CMK (cell line): Measurements from ENCODE around the gene PCGF3.
"Not testable (repeated sequence)": the region's sequence is repeated elsewhere in the genome, so short reads cannot be mapped to it uniquely, and the experiment has no call there.

Source experiments
- DNase-seq: peaks from one replicate; pipeline ENCODE4 v3.0.0-alpha.2; 2010; ENCODE audit warnings: low read depth

PCGF3 gene

DNA sequence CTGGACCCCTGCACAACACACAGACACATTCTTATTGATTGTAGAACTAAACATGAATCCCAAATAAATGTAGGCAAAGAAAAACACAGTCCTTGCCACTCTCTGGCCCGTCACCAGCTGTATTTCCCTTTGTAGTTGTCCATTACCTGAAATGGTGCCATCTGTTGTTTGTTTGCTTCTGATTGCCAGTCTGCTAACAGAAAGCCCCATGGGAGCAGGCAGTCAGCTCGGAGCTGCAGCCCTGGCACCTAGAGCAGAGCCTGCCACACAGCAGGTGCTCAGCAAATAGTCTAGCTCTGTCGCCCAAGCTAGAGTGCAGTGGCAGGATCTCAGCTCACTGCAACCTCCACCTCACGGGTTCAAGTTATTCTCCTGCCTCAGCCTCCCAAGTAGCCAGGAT lies 91.4 kb downstream of the PCGF3 start:
- no peak for DNase-seq

DNA sequence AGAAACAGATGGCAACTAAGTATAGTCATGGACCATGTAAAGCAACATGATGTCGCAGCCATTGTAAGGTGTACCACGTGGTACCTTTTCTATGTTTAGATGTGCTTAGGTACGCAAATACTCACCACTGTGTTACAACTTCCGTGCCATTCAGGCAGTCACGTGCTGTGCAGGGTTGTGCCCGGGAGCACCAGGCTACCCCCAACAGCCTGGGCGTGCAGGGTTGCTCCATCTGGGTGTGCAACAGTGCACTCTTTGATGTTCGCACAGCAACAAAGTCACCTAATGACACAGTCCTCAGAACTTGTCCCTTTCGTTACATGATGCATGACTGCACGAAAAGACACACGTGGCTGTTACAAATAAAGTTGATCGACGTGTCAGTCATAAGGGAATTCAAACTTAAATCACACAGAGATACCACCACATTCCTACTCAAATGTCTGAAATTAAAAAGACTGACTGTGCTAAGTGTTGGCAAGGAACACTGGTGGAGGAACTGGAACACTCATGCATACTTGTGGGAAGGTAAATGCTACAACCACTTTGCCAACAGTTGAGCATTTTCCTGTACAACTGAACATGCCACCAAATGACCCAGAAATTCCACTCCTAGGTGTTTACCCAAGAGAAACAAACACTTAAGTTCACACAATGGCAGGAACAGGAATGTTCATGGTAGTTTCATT lies 95.9 kb downstream of the PCGF3 start:
- no peak for DNase-seq

DNA sequence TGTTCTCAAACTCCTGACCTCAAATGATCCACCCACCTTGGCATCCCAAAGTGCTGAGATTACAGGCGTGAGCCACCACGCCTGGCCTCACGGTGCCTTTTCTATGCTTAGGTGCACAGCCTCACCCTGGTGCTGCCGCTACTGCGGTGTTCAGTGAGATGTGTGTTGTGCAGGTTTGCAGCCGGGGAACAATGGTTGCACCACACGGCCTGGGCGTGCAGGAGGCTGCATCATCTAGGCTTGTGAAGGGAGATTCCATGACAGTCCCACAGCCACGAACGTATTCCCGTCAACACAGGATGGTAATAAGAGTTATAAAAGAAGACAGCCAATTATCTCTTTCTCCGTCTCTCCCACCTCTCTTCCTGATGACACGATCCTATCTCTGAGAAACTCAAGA lies 98.3 kb downstream of the PCGF3 start:
- no peak for DNase-seq

DNA sequence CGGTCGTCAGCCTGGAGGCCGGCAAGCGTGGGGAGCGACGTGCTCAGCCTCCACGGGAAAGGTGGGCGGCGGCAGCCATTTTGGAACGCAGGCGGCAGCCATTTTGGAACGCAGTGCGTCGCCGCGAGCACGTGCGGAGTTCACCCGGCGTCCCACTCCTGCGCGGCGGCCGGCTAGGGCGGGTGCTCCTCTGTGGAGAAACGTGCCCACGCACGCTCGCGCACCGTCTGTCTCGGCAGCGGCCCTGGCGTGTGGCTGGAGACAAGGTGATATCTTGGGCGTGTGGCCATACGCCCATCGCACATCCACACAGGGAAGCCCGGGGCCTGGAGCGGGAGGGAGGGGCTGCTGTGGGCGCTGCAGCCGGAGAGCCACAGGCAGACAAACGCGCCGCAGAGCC lies 99.2 kb downstream of the PCGF3 start:
- no peak for DNase-seq

DNA sequence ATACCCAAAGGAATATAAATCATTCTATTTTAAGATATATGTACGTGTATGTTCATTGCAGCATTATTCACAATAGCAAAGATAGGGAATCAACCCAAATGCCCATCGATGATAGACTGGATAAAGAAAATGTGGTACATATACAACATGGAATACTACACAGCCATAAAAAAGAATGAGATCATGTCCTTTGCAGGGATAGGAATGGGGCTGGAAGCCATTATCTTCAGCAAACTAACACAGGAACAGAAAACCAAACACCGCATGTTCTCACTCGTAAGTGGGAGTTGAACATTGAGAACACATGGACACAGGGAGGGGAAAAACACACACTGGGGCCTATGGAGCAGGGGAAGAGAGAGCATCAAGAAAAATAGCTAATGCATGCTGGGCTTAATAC lies 101.3 kb downstream of the PCGF3 start:
- DNase-seq, result not testable (repeated sequence)

DNA sequence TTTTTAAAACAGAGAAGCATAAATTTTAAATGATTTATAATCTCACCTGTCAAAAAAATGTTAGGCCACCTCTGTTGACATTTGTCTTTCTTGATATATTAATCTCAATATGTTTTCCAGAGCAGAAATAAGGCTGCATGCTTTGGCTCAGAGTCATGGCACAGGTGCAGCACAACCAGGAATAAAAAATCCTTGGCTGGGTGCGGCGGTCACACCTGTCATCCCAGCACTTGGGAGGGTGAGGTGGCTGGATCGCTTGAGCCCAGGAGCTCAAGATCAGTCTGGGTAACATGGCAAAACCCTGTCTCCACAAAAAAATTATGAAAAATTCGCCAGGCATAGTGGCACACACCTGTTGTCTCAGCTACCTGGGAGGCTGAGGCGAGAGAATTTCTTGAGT lies 102.2 kb downstream of the PCGF3 start:
- no peak for DNase-seq

DNA sequence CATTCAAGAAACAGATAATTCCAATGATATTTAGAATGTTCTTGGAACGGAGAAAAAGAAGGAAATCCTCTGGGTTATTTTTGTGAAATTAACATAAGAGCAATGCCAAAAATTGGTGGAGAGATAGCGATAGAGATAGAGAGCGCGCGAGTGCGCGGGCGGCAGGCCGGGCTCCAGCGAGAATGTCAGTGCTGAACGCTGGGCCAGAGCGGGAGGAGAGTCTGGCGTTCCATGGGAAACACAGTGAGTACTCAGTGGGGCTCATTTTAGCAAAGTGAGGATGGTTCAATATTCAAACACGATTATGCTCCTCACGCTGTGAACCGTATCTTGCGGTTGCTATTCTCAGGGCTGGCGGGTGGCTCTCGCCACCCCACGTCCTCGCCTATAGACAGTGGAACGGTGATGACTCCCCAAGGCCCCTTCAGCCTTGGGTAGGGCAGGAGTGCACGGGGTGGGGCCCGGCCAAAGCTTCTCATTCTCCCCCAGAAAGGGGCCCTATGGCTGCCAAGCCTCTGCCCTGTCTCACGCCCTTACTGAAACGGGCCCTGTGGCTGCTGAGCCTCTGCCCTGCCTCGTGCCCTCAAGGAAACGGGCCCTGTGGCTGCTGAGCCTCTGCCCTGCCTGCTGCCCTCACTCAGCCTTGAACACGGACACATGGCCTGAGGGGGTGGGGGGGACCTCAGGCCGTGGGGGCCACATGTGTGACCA lies 103.4 kb downstream of the PCGF3 start:
- no peak for DNase-seq

DNA sequence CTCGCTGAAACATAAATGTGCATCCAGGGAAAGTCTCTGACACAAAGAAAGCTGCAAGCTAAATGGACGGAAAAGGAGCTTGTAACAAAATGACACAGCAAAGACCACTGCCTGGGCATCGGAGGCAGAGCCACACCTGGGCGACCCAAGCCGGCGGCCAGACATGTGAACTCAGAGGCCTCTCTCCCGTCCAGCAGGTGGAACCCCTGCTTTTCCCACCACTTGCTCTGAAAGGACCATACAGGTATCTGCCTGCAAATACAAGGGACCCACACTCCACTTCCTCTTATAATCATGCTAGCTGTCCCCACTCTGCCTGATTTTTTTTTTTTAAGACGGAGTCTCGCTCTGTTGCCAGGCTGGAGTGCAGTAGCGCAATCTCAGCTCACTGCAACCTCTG lies 108.3 kb downstream of the PCGF3 start:
- no peak for DNase-seq

DNA sequence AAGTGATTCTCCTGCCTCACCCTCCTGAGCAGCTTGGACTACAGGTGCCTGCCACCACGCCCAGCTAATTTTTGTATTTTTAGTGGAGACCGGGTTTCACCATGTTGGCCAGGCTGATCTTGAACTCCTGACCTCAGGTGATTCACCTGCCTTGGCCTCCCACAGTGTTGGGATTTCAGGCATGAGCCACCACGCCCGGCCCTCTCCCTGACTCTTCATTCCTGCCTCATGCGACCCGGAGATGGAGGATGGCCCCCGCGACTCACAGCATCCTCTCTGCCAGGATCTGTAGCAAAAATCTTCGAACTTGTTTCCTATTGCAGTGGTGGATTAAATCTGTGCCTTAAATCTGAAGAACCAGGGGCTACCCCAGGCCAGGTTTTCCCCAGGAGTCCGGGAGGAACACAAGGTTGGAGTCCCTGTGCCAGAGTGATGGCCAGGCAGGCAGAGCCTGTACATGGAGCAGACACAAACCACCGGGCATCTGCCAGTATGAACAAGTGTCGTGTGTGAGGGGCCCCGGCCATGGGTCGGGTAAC lies 108.7 kb downstream of the PCGF3 start:
- no peak for DNase-seq

DNA sequence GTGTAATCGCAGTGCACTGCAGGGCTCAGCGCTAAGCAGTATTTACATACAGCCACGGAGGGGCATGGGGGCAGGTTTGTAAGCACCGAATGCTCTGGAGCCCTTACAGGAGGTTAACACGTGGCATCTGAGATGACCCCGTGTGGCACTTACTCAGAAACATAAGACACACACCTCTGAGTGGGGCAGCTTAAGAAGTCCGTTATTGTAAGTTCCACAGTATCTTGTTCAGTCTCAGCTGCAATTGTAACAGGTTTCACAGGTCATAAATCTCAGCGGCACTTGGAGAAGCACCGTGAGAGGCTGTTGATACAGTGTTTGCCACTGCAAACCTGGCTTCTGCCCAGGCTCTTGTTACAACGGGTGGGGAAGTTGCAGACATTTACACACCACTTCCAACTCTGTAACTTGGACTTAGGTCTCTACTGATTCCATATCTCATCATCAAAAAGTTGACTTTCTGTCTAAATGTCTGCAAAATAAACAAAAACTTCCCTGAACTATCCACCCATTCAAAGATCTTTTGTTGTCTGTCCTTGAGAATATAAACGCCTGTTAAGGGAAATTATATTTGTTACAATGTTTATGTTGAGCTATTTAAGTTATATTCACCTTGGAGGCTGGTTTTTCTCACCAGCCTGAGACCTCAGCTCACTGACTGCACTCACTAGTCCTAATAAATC lies 110.0 kb downstream of the PCGF3 start:
- DNase-seq, result no peak

DNA sequence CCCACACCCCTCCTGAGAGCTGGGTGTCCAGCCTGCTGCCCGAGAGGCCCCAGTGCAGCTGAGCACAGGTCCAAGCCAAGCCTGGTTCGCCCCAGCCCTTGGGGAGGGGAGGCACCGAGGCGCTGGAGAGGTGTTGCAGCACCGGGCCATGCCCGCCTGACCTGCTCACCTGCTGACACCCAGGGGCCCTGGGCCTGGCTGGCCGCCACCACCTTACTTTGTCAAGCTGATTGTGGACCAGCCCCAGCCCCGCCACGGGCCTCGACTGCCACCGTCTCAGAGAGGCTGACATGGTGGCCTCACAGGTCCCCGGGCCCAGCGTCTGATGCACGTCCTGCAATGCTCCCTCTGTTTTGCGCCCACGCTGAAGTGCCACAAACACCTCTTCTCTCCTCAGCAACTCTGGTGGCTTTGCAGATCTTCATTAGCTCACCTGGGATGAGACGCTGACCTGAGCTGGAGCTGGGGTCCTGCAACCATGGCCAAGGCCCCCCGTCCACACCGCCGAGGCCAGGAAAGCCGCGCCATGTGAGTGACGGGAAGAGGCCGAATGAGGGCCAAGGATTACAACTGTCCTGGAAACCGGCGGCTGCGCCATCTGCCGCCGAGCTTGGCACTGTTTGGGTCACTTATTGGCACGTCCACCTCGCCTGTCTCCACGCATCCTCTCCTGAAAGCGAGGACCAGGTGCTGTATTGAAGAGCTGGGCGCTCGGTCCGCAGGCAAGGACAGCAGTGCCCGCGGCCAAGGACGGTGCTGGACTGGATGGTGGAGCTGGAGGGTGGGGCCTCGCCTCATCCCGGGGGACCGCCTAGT lies 112.7 kb downstream of the PCGF3 start:
- DNase-seq, result no peak

DNA sequence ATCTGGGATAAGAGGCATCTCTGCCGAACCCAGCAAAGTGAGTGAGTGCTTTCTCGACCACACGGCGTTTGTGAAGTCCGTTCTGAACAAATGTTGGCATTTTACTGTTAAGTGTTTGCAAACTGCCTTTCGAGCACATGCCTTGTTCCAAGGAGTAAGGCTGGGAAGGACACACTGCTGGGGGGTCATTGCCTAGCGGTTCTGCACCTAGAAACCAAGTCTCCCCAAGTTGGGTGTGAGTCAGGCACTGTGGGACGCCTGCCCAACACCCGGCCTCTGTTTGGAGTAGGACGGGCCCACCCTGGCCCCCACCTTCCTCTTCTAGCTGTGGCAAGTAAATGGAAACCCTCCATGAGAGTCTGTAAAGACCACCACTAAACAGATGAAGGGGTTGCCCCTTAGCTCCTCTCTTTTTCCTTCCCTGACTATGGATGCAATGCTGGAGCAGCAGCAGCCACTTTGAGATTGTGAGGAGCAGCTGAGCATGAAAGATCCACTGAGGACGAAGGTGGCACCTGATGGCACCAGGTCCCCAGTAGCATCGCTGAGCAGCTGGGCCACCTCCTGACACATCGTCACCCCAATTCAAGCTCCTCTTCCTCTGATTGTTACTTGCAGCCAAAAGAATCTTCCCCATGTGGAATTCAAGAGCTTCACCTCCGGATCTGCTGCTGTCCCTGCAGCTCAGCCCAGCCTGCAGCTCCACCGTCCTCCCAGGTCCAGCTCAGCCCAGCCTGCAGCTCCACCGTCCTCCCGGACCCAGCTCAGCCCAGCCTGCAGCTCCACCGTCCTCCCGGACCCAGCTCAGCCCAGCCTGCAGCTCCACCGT lies 114.0 kb downstream of the PCGF3 start:
- no peak for DNase-seq
